ENCODE results near the gene DDRGK1.

DDRGK1 gene

GRCh38 chr20:3160418-3160817 lies 44.1 kb downstream of the DDRGK1 start:
- no peaks in the 10 kb centered on the region for H3K36me3 ChIP-seq (ENCODE audit: low read length)
- H3K27ac ChIP-seq (ENCODE audit: low read depth, low read length), result no peak overlapping the region
- peak overlapping the region; percentile 85 for H3K4me2 ChIP-seq (ENCODE audit: low read depth, low read length, poor library complexity, severe bottlenecking)
- H3K9me3 ChIP-seq (ENCODE audit: insufficient read depth, low read length), result no peaks in the 10 kb centered on the region
- H3K79me2 ChIP-seq (ENCODE audit: insufficient read depth, low read length), result peaks cover 46% of the 10 kb centered on the region
- H3K9me2 ChIP-seq (replicated peaks; ENCODE audit: insufficient read depth, low read length), result no peaks in the 10 kb centered on the region
- H3F3A ChIP-seq (ENCODE audit: insufficient read depth), result 0 out of 2 replicates have a peak, but pooled peaks cover 3% of the 10 kb centered on the region
- TF ChIP-seq EZH2phosphoT487 (conservative IDR thresholded peaks at IDR 0.05; ENCODE audit: low read length) (no peak), CTCF (IDR thresholded peaks at IDR 0.05; ENCODE audit: insufficient read depth, low read length, poor library complexity, severe bottlenecking) (no peak)
- H3K27me3 ChIP-seq (ENCODE audit: low read length), result no peaks in the 10 kb centered on the region
- peak overlapping the region; percentile 94 for H3K4me3 ChIP-seq (ENCODE audit: insufficient read depth, low read length, poor library complexity, severe bottlenecking)
- peaks cover 7% of the 10 kb centered on the region; the same call in 1 of the 2 replicates for H4K20me1 ChIP-seq (ENCODE audit: low read depth, low read length)
- peak overlapping the region; percentile 100 for H2AFZ ChIP-seq (ENCODE audit: low read depth, low read length, severe bottlenecking)
- H3K9ac ChIP-seq (ENCODE audit: low read length), result peak overlapping the region; percentile 79

GRCh38 chr20:3158968-3159431 lies 45.5 kb downstream of the DDRGK1 start:
- H3K79me2 ChIP-seq (ENCODE audit: insufficient read depth, low read length), result peaks cover 54% of the 10 kb centered on the region
- no peaks in the 10 kb centered on the region for H3K9me2 ChIP-seq (replicated peaks; ENCODE audit: insufficient read depth, low read length)
- H3K27ac ChIP-seq (ENCODE audit: low read depth, low read length), result peak overlapping the region; percentile 58
- TF ChIP-seq CTCF (IDR thresholded peaks at IDR 0.05; ENCODE audit: insufficient read depth, low read length, poor library complexity, severe bottlenecking) (no peak), EZH2phosphoT487 (conservative IDR thresholded peaks at IDR 0.05; ENCODE audit: low read length) (no peak)
- H3K36me3 ChIP-seq (ENCODE audit: low read length), result 0 out of 2 replicates have a peak, but pooled peaks cover 2% of the 10 kb centered on the region
- H3F3A ChIP-seq (ENCODE audit: insufficient read depth), result 0 out of 2 replicates have a peak, but pooled peaks cover 3% of the 10 kb centered on the region
- peak overlapping the region; percentile 94 for H3K4me3 ChIP-seq (ENCODE audit: insufficient read depth, low read length, poor library complexity, severe bottlenecking)
- no peaks in the 10 kb centered on the region for H3K27me3 ChIP-seq (ENCODE audit: low read length)
- peak overlapping the region; percentile 79 for H3K9ac ChIP-seq (ENCODE audit: low read length)
- H2AFZ ChIP-seq (ENCODE audit: low read depth, low read length, severe bottlenecking), result peak overlapping the region; percentile 100
- no peaks in the 10 kb centered on the region for H3K9me3 ChIP-seq (ENCODE audit: insufficient read depth, low read length)
- H3K4me2 ChIP-seq (ENCODE audit: low read depth, low read length, poor library complexity, severe bottlenecking), result peak overlapping the region; percentile 85
- H4K20me1 ChIP-seq (ENCODE audit: low read depth, low read length), result peaks cover 7% of the 10 kb centered on the region; the same call in 1 of the 2 replicates

GRCh38 chr20:3157817-3158216 lies 46.7 kb downstream of the DDRGK1 start:
- H2AFZ ChIP-seq (ENCODE audit: low read depth, low read length, severe bottlenecking), result no peak overlapping the region
- 0 out of 2 replicates have a peak, but pooled peaks cover 6% of the 10 kb centered on the region for H3K36me3 ChIP-seq (ENCODE audit: low read length)
- H4K20me1 ChIP-seq (ENCODE audit: low read depth, low read length), result peaks cover 7% of the 10 kb centered on the region; the same call in 1 of the 2 replicates
- no peak overlapping the region for H3K27ac ChIP-seq (ENCODE audit: low read depth, low read length)
- TF ChIP-seq EZH2phosphoT487 (conservative IDR thresholded peaks at IDR 0.05; ENCODE audit: low read length) (no peak), CTCF (IDR thresholded peaks at IDR 0.05; ENCODE audit: insufficient read depth, low read length, poor library complexity, severe bottlenecking) (no peak)
- H3K27me3 ChIP-seq (ENCODE audit: low read length), result no peaks in the 10 kb centered on the region
- no peaks in the 10 kb centered on the region for H3K9me2 ChIP-seq (replicated peaks; ENCODE audit: insufficient read depth, low read length)
- H3K79me2 ChIP-seq (ENCODE audit: insufficient read depth, low read length), result peaks cover 64% of the 10 kb centered on the region
- H3K9ac ChIP-seq (ENCODE audit: low read length), result 0 out of 2 replicates have a peak overlapping the region, but pooled peaks have one; percentile 22
- no peaks in the 10 kb centered on the region for H3K9me3 ChIP-seq (ENCODE audit: insufficient read depth, low read length)
- 0 out of 2 replicates have a peak, but pooled peaks cover 3% of the 10 kb centered on the region for H3F3A ChIP-seq (ENCODE audit: insufficient read depth)
- peak overlapping the region; percentile 85 for H3K4me2 ChIP-seq (ENCODE audit: low read depth, low read length, poor library complexity, severe bottlenecking)
- no peak overlapping the region for H3K4me3 ChIP-seq (ENCODE audit: insufficient read depth, low read length, poor library complexity, severe bottlenecking)

Data from SU-DHL-6 (cell line).